Measurements from ENCODE around the gene FGR.

The FGR gene

GRCh38 chr1:27569506-27570291, 65.3 kb downstream of the FGR start:
- no peak overlapping the region for H3K4me3 ChIP-seq (replicated peaks; ENCODE audit: low read depth, low read length)
- DNase-seq (ENCODE audit: extremely low read depth, low read depth), result no peak
- no peak for TF ChIP-seq CTCF (IDR thresholded peaks at IDR 0.05; ENCODE audit: low read depth, low read length, missing control alignments)

GRCh38 chr1:27569088-27569460, 65.9 kb downstream of the FGR start:
- DNase-seq (ENCODE audit: extremely low read depth, low read depth), result no peak
- no peak overlapping the region for H3K4me3 ChIP-seq (replicated peaks; ENCODE audit: low read depth, low read length)
- no peak for TF ChIP-seq CTCF (IDR thresholded peaks at IDR 0.05; ENCODE audit: low read depth, low read length, missing control alignments)

DNA sequence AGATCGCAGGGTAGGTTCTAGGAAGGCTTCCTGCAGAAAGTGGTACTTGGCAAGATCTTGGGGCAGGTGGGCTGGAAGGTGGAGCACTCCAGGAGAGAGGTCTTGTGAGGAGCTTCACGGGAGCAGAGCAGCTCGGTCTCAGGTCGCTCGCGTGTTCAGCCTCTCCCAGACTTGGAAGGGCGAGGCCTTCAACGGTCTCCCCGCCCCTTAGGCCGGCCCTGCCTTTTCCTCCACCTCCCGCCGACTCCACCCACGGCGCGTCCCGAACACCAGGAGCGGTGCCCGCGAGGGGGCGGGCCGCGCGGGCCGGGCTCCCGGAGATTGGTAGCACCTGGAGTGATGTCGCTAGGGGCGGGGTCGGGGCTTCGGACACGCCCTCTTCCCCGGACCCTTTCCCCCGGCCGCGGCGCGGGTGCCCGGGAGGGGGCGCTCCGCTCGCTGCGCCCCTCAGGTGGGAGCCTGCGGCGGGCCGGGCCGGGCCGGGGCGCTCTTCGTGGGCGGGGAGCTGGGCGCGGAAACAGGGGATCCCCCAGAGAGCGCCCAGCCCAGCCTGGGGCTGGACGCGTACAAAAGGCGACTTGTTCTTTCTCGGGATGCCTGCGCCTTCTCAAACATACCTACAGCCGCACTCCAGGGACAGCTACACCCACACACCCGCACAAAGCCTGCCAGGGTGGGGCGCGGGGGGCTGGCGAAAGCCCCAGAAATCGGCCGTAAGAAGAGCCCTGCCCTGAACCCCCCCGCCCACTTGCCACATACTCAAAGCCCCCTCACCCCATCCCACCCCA, 66.5 kb downstream of the FGR start:
- TF ChIP-seq CTCF (IDR thresholded peaks at IDR 0.05; ENCODE audit: low read depth, low read length, missing control alignments), result peak; percentile 56
- peak overlapping the region; percentile 14; the same call in 1 of the 2 replicates for H3K4me3 ChIP-seq (replicated peaks; ENCODE audit: low read depth, low read length)
- peak; percentile 61 for DNase-seq (ENCODE audit: extremely low read depth, low read depth)

- DNase-seq (ENCODE audit: extremely low read depth, low read depth), result no peak
- TF ChIP-seq CTCF (IDR thresholded peaks at IDR 0.05; ENCODE audit: low read depth, low read length, missing control alignments), result no peak
- peak overlapping the region; percentile 14; the same call in 1 of the 2 replicates for H3K4me3 ChIP-seq (replicated peaks; ENCODE audit: low read depth, low read length)
Observed at GRCh38 chr1:27567971-27568299, 67.0 kb downstream of the FGR start.

GRCh38 chr1:27567146-27567526, 67.8 kb downstream of the FGR start:
- no peak for TF ChIP-seq CTCF (IDR thresholded peaks at IDR 0.05; ENCODE audit: low read depth, low read length, missing control alignments)
- no peak overlapping the region for H3K4me3 ChIP-seq (replicated peaks; ENCODE audit: low read depth, low read length)
- no peak for DNase-seq (ENCODE audit: extremely low read depth, low read depth)

GRCh38 chr1:27566462-27567145, 68.4 kb downstream of the FGR start:
- no peak overlapping the region for H3K4me3 ChIP-seq (replicated peaks; ENCODE audit: low read depth, low read length)
- no peak for TF ChIP-seq CTCF (IDR thresholded peaks at IDR 0.05; ENCODE audit: low read depth, low read length, missing control alignments)
- no peak for DNase-seq (ENCODE audit: extremely low read depth, low read depth)
